Measurements from ENCODE around the gene CIB4. TPM values are rescaled to one million over a fixed set of nuclear protein-coding genes. Genes with fewer than 3 reads are reported as not detected.

Gene CIB4
- total RNA-seq, 3 donors from 2014 or later (not counting 1 experiment from before 2014, with no cell fraction given): not detected

DNA sequence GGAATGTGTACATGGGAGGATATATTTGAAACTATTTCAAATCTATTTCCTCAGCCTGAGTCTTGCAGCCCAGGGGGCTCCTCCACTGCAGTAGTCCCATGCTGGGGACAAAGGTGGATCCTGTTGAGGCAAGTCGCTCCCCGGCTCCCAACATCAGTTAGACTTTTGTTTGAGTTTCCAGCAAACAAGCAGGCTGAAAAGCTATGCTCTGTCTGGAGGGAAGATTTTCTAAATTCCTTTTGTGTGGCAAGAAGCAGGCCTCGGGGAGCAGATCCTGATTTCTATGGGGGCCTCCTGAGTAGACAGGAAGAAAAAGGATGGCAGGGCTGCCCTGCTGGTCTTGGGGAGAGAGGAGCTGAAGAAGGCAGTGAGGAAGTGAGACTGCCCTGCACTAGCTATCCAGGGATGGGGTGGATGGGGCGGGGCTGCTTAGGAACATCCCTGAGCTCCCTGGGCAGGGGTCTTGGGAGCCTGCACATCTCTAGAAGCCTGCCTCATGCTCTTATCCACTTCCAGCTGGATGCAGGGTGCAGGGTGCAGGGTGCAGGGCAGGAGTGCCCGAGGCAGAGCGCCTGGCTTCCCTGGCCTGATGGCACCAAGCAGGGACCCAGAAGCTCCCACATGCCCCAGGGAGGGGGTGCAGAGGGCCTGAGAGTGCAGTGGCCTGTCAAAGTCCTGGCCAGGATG is 6.0 kb upstream of the CIB4 start:
- peaks cover 0 to 7% of the 10 kb centered on the region in 2 donors for H3K4me1 Mint-ChIP-seq
- H3K9me3 Mint-ChIP-seq: no peaks in the 10 kb centered on the region
- no peaks in the 10 kb centered on the region for H3K9me3 ChIP-seq (ENCODE audit: control insufficient read depth, insufficient read depth, low read length)
- WGBS (ENCODE audit: insufficient coverage): 86% methylated on average over 6 of the region's 6 CpGs
- peaks cover 38 to 50% of the 10 kb centered on the region in 2 donors for H3K27me3 Mint-ChIP-seq (ENCODE audit: low read depth in 2 of 2)
- no peaks in the 10 kb centered on the region for H3K36me3 Mint-ChIP-seq
- no peak overlapping the region for H3K4me3 ChIP-seq (ENCODE audit: low read length)
- no peak overlapping the region for H3K27ac ChIP-seq (ENCODE audit: low read length)
- no peak overlapping the region for H3K27ac Mint-ChIP-seq
- H3K36me3 ChIP-seq (ENCODE audit: control insufficient read depth, insufficient read depth, low read length): no peaks in the 10 kb centered on the region
- no peak overlapping the region for H3K4me3 Mint-ChIP-seq
- TF ChIP-seq, protein P1, sequence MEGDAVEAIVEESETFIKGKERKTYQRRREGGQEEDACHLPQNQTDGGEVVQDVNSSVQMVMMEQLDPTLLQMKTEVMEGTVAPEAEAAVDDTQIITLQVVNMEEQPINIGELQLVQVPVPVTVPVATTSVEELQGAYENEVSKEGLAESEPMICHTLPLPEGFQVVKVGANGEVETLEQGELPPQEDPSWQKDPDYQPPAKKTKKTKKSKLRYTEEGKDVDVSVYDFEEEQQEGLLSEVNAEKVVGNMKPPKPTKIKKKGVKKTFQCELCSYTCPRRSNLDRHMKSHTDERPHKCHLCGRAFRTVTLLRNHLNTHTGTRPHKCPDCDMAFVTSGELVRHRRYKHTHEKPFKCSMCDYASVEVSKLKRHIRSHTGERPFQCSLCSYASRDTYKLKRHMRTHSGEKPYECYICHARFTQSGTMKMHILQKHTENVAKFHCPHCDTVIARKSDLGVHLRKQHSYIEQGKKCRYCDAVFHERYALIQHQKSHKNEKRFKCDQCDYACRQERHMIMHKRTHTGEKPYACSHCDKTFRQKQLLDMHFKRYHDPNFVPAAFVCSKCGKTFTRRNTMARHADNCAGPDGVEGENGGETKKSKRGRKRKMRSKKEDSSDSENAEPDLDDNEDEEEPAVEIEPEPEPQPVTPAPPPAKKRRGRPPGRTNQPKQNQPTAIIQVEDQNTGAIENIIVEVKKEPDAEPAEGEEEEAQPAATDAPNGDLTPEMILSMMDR (IDR thresholded peaks at IDR 0.05): no peak
- H3K27me3 ChIP-seq (ENCODE audit: control insufficient read depth, insufficient read depth, low read length): peaks cover 2% of the 10 kb centered on the region
- H3K4me1 ChIP-seq (ENCODE audit: control insufficient read depth, insufficient read depth, low read length): no peaks in the 10 kb centered on the region
- DNase-seq: no peak
- no peak for ATAC-seq
- intact Hi-C loops (cut with micrococcal nuclease): no loop called here

DNA sequence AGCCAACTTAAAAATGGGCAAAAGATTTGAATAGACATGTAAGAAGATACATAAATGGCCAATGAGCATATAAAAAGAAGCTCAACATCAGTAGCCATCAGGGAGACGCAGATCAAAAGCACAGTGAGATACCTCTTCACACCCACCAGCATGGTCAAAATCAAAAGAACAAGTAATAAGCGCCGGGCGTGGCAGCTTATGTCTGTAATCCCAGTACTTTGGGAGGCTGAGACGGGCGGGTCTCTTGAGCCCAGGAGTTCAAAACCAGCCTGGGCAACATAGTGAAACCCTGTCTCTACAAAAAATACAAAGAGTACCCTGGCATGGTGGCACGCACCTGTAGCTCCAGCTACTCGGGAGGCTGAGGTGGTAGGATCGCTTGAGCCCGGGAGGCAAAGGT is 4.6 kb upstream of the CIB4 start:
- intact Hi-C loops (cut with micrococcal nuclease): no loop called here
- H3K27ac Mint-ChIP-seq: no peak overlapping the region
- Histone ChIP-seq H3K27ac (ENCODE audit: low read length) (no peak overlapping the region), H3K9me3 (ENCODE audit: control insufficient read depth, insufficient read depth, low read length) (no peaks in the 10 kb centered on the region), H3K36me3 (ENCODE audit: control insufficient read depth, insufficient read depth, low read length) (no peaks in the 10 kb centered on the region), H3K4me1 (ENCODE audit: control insufficient read depth, insufficient read depth, low read length) (no peaks in the 10 kb centered on the region), H3K27me3 (ENCODE audit: control insufficient read depth, insufficient read depth, low read length) (peaks cover 3% of the 10 kb centered on the region), H3K4me3 (ENCODE audit: low read length) (no peak overlapping the region)
- 85% methylated on average over 10 of the region's 10 CpGs for WGBS (ENCODE audit: insufficient coverage)
- no peaks in the 10 kb centered on the region for H3K36me3 Mint-ChIP-seq
- DNase-seq (no peak), ATAC-seq (no peak)
- peaks cover 0 to 7% of the 10 kb centered on the region in 2 donors for H3K4me1 Mint-ChIP-seq
- TF ChIP-seq, protein P1 (IDR thresholded peaks at IDR 0.05): no peak
- H3K9me3 Mint-ChIP-seq: no peaks in the 10 kb centered on the region
- peaks cover 31 to 49% of the 10 kb centered on the region in 2 donors for H3K27me3 Mint-ChIP-seq (ENCODE audit: low read depth in 2 of 2)
- no peak overlapping the region for H3K4me3 Mint-ChIP-seq

DNA sequence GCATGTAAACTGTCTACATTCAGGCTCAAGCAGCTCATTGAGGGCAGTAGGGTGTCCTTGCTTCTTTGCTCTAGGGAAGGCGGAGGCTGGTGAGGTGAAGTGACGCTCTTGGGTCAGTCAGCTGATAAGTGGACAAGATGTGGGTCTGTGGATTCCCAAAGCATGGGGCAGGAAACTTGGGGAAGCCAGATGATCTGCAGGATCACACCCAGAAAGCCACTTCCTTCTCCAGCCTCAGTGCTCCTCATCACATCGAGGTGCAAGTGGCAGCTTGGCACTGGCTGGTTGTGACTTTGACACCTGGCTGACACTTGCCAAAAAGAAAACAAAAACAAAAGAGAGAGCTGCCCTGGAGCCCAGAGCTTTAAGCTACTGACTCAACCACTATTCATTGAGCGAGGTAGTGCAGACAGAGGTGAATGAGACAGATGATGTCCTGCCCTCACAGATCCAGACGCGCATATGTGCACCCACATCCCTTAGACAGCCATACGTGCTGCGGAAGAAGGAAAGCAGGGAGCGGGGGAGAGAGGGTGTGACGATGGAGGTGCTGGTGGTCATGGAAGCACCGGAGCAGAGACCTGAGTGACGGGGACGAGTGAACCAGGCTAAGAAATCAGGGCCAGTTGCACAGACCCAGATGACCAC is 3.1 kb upstream of the CIB4 start:
- DNase-seq: no peak
- no peak overlapping the region for H3K4me3 Mint-ChIP-seq
- no peaks in the 10 kb centered on the region for H3K9me3 Mint-ChIP-seq
- Histone ChIP-seq H3K4me3 (ENCODE audit: low read length) (no peak overlapping the region), H3K9me3 (ENCODE audit: control insufficient read depth, insufficient read depth, low read length) (no peaks in the 10 kb centered on the region), H3K4me1 (ENCODE audit: control insufficient read depth, insufficient read depth, low read length) (peaks cover 5% of the 10 kb centered on the region), H3K36me3 (ENCODE audit: control insufficient read depth, insufficient read depth, low read length) (no peaks in the 10 kb centered on the region), H3K27ac (ENCODE audit: low read length) (no peak overlapping the region), H3K27me3 (ENCODE audit: control insufficient read depth, insufficient read depth, low read length) (peaks cover 3% of the 10 kb centered on the region)
- 78% methylated on average over 13 of the region's 13 CpGs for WGBS (ENCODE audit: insufficient coverage)
- intact Hi-C loops (cut with micrococcal nuclease): no loop called here
- H3K27ac Mint-ChIP-seq: no peak overlapping the region
- TF ChIP-seq, protein P1 (IDR thresholded peaks at IDR 0.05): no peak
- H3K36me3 Mint-ChIP-seq: no peaks in the 10 kb centered on the region
- H3K4me1 Mint-ChIP-seq: peaks cover 0 to 12% of the 10 kb centered on the region in 2 donors
- no peak for ATAC-seq
- peaks cover 25 to 37% of the 10 kb centered on the region in 2 donors for H3K27me3 Mint-ChIP-seq (ENCODE audit: low read depth in 2 of 2)

Data from natural killer cell (primary cell).